IMR-90 (cell line): Measurements from ENCODE around the gene SLBP. TPM values are rescaled to one million over a fixed set of nuclear protein-coding genes. Genes with fewer than 3 reads are reported as not detected.

Experiments used
- RAD21 ChIP-seq: IDR thresholded peaks from 2 replicates; pipeline ENCODE4 v1.6.1; 2012; ENCODE audit warnings: low read length, improper control_type of control experiment
- polyA plus RNA-seq, 3 experiments: library from polyadenylated mRNA; depleted of rRNA; stranded (reverse); fragments of >200 nt; gene quantifications; 2 replicates each; pipeline ENCODE4 v1.2.3, GENCODE V29; 2012; ENCODE audit warnings: low replicate concordance in 1 of 3
- total RNA-seq: library from RNA; depleted of rRNA; stranded (reverse); fragments of >200 nt; gene quantifications from 2 replicates; pipeline ENCODE4 v1.2.3, GENCODE V29; 2012
- TF ChIP-seq, protein P1 (sequence below): conservative IDR thresholded peaks from 2 replicates; pipeline ENCODE4 v1.5.1; 2012; ENCODE audit warnings: mild to moderate bottlenecking, low read depth, low read length, improper control_type of control experiment

The SLBP gene
- total and polyA plus RNA-seq, 2 of the 4 experiments (the other 2 are of a cell fraction), result 64.9 to 66.1 TPM

GRCh38 chr4:1717129-1718094, 5.3 kb upstream of the SLBP start (continued):
- TF ChIP-seq, protein P1, sequence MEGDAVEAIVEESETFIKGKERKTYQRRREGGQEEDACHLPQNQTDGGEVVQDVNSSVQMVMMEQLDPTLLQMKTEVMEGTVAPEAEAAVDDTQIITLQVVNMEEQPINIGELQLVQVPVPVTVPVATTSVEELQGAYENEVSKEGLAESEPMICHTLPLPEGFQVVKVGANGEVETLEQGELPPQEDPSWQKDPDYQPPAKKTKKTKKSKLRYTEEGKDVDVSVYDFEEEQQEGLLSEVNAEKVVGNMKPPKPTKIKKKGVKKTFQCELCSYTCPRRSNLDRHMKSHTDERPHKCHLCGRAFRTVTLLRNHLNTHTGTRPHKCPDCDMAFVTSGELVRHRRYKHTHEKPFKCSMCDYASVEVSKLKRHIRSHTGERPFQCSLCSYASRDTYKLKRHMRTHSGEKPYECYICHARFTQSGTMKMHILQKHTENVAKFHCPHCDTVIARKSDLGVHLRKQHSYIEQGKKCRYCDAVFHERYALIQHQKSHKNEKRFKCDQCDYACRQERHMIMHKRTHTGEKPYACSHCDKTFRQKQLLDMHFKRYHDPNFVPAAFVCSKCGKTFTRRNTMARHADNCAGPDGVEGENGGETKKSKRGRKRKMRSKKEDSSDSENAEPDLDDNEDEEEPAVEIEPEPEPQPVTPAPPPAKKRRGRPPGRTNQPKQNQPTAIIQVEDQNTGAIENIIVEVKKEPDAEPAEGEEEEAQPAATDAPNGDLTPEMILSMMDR, result no peak
- no peak for TF ChIP-seq RAD21
